ENCODE data around the gene PTPRG. TPM values are rescaled to one million over a fixed set of nuclear protein-coding genes. Genes with fewer than 3 reads are reported as not detected.
A peak's percentile ranks its signal among the peaks of the same experiment; 100 is the strongest.

PTPRG gene
- polyA plus RNA-seq, 10 donors, result 25.7 to 37.0 (median 33.0) TPM

- DNase-seq, result no peak
Measured at GRCh38 chr3:61948699-61949305, 387.4 kb downstream of the PTPRG start.

GRCh38 chr3:61954097-61954540 is 392.7 kb downstream of the PTPRG start:
- peak in 1 of 3 donors; percentile 38 for DNase-seq

- no peak for DNase-seq
Measured at GRCh38 chr3:61955483-61955882, 394.1 kb downstream of the PTPRG start.

- peak; percentile 49 to 74 (median 73) for DNase-seq
Measured at GRCh38 chr3:61956236-61956635, 394.9 kb downstream of the PTPRG start.

- no peak for DNase-seq
Measured at GRCh38 chr3:61957259-61957658, 395.9 kb downstream of the PTPRG start.

GRCh38 chr3:61960976-61961375 is 399.6 kb downstream of the PTPRG start:
- DNase-seq, result no peak

GRCh38 chr3:61961900-61962299 is 400.5 kb downstream of the PTPRG start:
- DNase-seq, result no peak

GRCh38 chr3:61964566-61964965 is 403.2 kb downstream of the PTPRG start:
- no peak for DNase-seq

GRCh38 chr3:61965770-61966131 is 404.4 kb downstream of the PTPRG start:
- no peak for DNase-seq

GRCh38 chr3:61966200-61966599 is 404.8 kb downstream of the PTPRG start:
- no peak for DNase-seq

- no peak for DNase-seq
Measured at GRCh38 chr3:61967019-61967418, 405.6 kb downstream of the PTPRG start.

GRCh38 chr3:61967937-61968336 is 406.6 kb downstream of the PTPRG start:
- no peak for DNase-seq

- DNase-seq, result no peak
Measured at GRCh38 chr3:61974662-61975061, 413.3 kb downstream of the PTPRG start.

GRCh38 chr3:61975199-61975598 is 413.8 kb downstream of the PTPRG start:
- no peak for DNase-seq

- DNase-seq, result no peak
Measured at GRCh38 chr3:61975936-61976335, 414.6 kb downstream of the PTPRG start.

GRCh38 chr3:61978460-61979419 is 417.4 kb downstream of the PTPRG start:
- DNase-seq, result no peak

GRCh38 chr3:61979638-61980037 is 418.3 kb downstream of the PTPRG start:
- peak in 2 of 3 donors; percentile 15 to 46 for DNase-seq

GRCh38 chr3:61980041-61980440 is 418.7 kb downstream of the PTPRG start:
- DNase-seq, result peak in 2 of 3 donors; percentile 11 to 43

- no peak for DNase-seq
Measured at GRCh38 chr3:61981060-61981459, 419.7 kb downstream of the PTPRG start.

- DNase-seq, result no peak
Measured at GRCh38 chr3:61983479-61983878, 422.1 kb downstream of the PTPRG start.

- DNase-seq, result peak in 1 of 3 donors; percentile 34
Measured at GRCh38 chr3:61985020-61985419, 423.6 kb downstream of the PTPRG start.

- no peak for DNase-seq
Measured at GRCh38 chr3:61986473-61986872, 425.1 kb downstream of the PTPRG start.

- no peak for DNase-seq
Measured at GRCh38 chr3:61989681-61990080, 428.3 kb downstream of the PTPRG start.
